GM06990 (cell line): ENCODE measurements around the gene LRFN4.

Experiments used
- DNase-seq: peaks from one replicate; pipeline ENCODE4 v3.0.0-alpha.2; 2011; ENCODE audit not compliant: insufficient read length; ENCODE audit errors: extremely low read depth
- H3K27me3 ChIP-seq: replicated peaks from 2 replicates; pipeline ENCODE4 v1.6.0; 2011; ENCODE audit warnings: low read length; ENCODE audit not compliant: control insufficient read depth, insufficient read depth
- H3K36me3 ChIP-seq: 2 replicates; pipeline ENCODE4 v1.5.1; 2011; ENCODE audit warnings: low read length; ENCODE audit not compliant: control insufficient read depth, insufficient read depth
- H3K4me3 ChIP-seq: replicated peaks from 2 replicates; pipeline ENCODE4 v1.5.1; 2011; ENCODE audit warnings: low read depth, mild to moderate bottlenecking, control low read depth, low read length
- CTCF ChIP-seq: IDR thresholded peaks from 2 replicates; pipeline ENCODE4 v1.5.1; 2011; ENCODE audit warnings: low read length, control low read depth, mild to moderate bottlenecking, inconsistent platforms; ENCODE audit not compliant: insufficient read depth, poor library complexity, severe bottlenecking

LRFN4 gene

GRCh38 chr11:66854231-66854661 lies 2.6 kb upstream of the LRFN4 start:
- H3K36me3 ChIP-seq = peaks cover 4% of the 10 kb centered on the region
- H3K4me3 ChIP-seq = no peak overlapping the region
- no peaks in the 10 kb centered on the region for H3K27me3 ChIP-seq
- TF ChIP-seq CTCF = no peak
- DNase-seq = no peak

- Histone ChIP-seq H3K36me3 (peaks cover 4% of the 10 kb centered on the region), H3K4me3 (no peak overlapping the region), H3K27me3 (no peaks in the 10 kb centered on the region)
- no peak for TF ChIP-seq CTCF
- no peak for DNase-seq
Measured at GRCh38 chr11:66854729-66855211, 2.1 kb upstream of the LRFN4 start.

DNA sequence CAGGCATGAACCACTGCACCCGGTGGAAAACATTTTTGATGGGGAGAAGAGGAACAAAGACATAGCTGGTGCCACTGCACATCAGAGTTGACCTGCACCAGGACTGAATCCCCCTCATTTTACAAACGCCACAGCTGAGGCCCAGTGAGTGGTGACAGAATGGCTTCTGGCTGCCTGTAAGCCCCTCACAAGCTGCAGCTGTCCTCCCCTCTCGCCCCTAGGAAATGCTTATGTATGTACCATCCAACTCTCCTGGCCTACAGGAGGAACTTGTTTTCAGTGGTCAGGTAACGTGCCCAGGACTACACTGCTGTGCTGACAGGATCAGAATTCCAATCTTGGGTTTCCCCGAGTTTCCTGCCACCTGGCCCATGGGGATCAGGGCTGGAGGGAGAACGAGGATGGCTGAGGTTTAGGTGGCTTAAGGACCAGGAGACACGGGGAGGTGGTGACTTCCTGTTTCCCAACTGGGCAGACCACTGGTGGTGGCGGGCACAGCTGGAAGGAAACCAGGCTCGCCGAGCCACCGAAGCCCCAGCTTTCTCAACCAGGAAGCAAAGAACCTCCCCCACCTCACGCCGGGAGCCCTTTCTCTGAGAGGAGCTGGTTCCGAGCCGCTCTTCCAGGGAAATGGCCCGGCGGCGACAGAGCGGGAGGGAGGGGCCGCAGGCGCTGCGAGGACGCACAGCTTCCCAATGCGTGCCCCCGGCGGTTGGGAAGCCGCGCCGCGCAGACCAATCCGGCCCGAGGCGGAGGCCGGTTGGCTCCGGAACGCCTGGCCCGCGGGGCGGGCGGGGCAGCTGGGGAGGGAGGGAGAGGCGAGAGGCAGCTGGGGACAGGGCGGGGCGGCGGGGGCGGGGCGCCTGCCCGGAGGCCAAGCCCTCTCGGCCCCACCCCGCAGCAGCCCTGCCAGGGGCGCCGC lies 1.0 kb upstream of the LRFN4 start:
- DNase-seq = peak; percentile 92
- no peak for TF ChIP-seq CTCF
- no peaks in the 10 kb centered on the region for H3K27me3 ChIP-seq
- H3K36me3 ChIP-seq = peaks cover 4% of the 10 kb centered on the region
- peak overlapping the region; percentile 77 for H3K4me3 ChIP-seq

GRCh38 chr11:66857234-66857926 lies 516 bp downstream of the LRFN4 start:
- H3K27me3 ChIP-seq = no peaks in the 10 kb centered on the region
- TF ChIP-seq CTCF = no peak
- H3K36me3 ChIP-seq = peaks cover 4% of the 10 kb centered on the region
- DNase-seq = no peak
- peak overlapping the region; percentile 77 for H3K4me3 ChIP-seq

DNA sequence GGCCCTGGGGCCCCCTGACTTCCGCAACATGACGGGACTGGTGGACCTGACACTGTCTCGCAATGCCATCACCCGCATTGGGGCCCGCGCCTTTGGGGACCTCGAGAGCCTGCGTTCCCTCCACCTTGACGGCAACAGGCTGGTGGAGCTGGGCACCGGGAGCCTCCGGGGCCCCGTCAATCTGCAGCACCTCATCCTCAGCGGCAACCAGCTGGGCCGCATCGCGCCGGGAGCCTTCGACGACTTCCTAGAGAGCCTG lies 992 bp downstream of the LRFN4 start:
- DNase-seq = no peak
- no peak for TF ChIP-seq CTCF
- Histone ChIP-seq H3K4me3 (peak overlapping the region; percentile 77), H3K36me3 (peaks cover 4% of the 10 kb centered on the region), H3K27me3 (no peaks in the 10 kb centered on the region)
